Gastrocnemius medialis (tissue), 4 donors: ENCODE measurements around the gene SPACA6.

Experiments used
- POLR2A ChIP-seq, 2 donors: fragments of 450-650 bp; IDR thresholded peaks; one replicate each; pipeline ENCODE4 v1.6.1; 2017; ENCODE audit warnings: antibody characterized with exemption in 2 of 2, mild to moderate bottlenecking in 2 of 2, moderate library complexity in 2 of 2
- TF ChIP-seq, protein P1 (sequence below), 5 experiments: fragments of 450-650 bp in 3 of 5; fragments of 200-600 bp in 2 of 5; sonication (generic) in 2 of 5; IDR thresholded peaks in 4 of 5; conservative IDR thresholded peaks in 1 of 5; 1 replicate in 4 of 5; 2 replicates in 1 of 5; pipeline ENCODE4 v1.5.1; 2016 to 2019; ENCODE audit warnings: antibody characterized with exemption in 5 of 5, mild to moderate bottlenecking in 3 of 5, moderate library complexity in 3 of 5

DNA sequence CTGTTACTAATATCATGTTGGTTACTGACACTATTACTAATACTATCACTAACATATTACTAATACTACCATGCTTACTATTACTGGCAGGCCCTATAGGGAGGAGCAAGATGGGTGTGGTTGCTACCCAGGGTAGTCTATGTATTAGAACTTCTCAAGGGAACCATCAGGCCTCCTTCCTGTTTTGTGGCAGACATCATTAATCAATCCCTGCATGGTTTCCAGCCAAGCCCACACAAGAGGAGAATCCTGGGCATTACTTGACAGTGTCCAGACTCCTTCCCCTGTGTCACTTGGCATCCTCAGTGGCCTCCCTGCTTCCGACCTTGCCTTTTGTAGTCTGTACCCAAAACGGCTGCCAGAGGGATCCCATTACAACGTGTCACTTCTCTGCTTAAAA is 21.7 kb downstream of the SPACA6 start:
- TF ChIP-seq, protein P1, sequence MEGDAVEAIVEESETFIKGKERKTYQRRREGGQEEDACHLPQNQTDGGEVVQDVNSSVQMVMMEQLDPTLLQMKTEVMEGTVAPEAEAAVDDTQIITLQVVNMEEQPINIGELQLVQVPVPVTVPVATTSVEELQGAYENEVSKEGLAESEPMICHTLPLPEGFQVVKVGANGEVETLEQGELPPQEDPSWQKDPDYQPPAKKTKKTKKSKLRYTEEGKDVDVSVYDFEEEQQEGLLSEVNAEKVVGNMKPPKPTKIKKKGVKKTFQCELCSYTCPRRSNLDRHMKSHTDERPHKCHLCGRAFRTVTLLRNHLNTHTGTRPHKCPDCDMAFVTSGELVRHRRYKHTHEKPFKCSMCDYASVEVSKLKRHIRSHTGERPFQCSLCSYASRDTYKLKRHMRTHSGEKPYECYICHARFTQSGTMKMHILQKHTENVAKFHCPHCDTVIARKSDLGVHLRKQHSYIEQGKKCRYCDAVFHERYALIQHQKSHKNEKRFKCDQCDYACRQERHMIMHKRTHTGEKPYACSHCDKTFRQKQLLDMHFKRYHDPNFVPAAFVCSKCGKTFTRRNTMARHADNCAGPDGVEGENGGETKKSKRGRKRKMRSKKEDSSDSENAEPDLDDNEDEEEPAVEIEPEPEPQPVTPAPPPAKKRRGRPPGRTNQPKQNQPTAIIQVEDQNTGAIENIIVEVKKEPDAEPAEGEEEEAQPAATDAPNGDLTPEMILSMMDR (IDR thresholded peaks at IDR 0.05 in 4 of 5, conservative IDR thresholded peaks at IDR 0.05 in 1 of 5), result no peak
- TF ChIP-seq POLR2A (IDR thresholded peaks at IDR 0.05), result no peak
